ENCODE measurements around the gene SRP9.

Gene SRP9

GRCh38 chr1:225777583-225778336, at the start of gene SRP9:
SRP9 (plus strand) TSS chr1:225777826; CDS start chr1:225777941, 115 bp downstream.
- no peak for TF ChIP-seq FOXM1 (IDR thresholded peaks at IDR 0.05; ENCODE audit: borderline replicate concordance)
- peak; percentile 91 for TF ChIP-seq L3MBTL2 (conservative IDR thresholded peaks at IDR 0.05)
- peak; percentile 71 for TF ChIP-seq ELF4 (IDR thresholded peaks at IDR 0.05)
- no peak for TF ChIP-seq LEF1 (IDR thresholded peaks at IDR 0.05; ENCODE audit: borderline replicate concordance)
- no peak for TF ChIP-seq ZNF384 (IDR thresholded peaks at IDR 0.05)
- no peak for TF ChIP-seq BHLHE40 (IDR thresholded peaks at IDR 0.05; ENCODE audit: borderline replicate concordance)
- TF ChIP-seq FOXA1 (IDR thresholded peaks at IDR 0.05): no peak
- TF ChIP-seq SP1 (IDR thresholded peaks at IDR 0.05): no peak
- no peak for TF ChIP-seq FOXK2 (IDR thresholded peaks at IDR 0.05)
- TF ChIP-seq NFRKB (IDR thresholded peaks at IDR 0.05): peak; percentile 78
- no peak for TF ChIP-seq HDGF (IDR thresholded peaks at IDR 0.05; ENCODE audit: borderline replicate concordance)
- no peak for TF ChIP-seq SUZ12 (IDR thresholded peaks at IDR 0.05)
- TF ChIP-seq, protein P1, sequence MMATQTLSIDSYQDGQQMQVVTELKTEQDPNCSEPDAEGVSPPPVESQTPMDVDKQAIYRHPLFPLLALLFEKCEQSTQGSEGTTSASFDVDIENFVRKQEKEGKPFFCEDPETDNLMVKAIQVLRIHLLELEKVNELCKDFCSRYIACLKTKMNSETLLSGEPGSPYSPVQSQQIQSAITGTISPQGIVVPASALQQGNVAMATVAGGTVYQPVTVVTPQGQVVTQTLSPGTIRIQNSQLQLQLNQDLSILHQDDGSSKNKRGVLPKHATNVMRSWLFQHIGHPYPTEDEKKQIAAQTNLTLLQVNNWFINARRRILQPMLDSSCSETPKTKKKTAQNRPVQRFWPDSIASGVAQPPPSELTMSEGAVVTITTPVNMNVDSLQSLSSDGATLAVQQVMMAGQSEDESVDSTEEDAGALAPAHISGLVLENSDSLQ (IDR thresholded peaks at IDR 0.05): peak; percentile 95
- TF ChIP-seq CTBP1 (IDR thresholded peaks at IDR 0.05; ENCODE audit: borderline replicate concordance): no peak; the same call in 1 of the 2 replicates
- ChIA-PET CTCF (interaction anchor here (0.5 to 3.0 kb wide), 37 partner anchors 9 to 370 kb away, joined by 3 to 25 read pairs (median 4); partner anchors contain the start of genes ENAH, EPHX1, PYCR2 and SDE2), POLR2A (interaction anchor here (0.5 to 3.1 kb wide), 93 partner anchors 9 to 353 kb away, joined by 3 to 41 read pairs (median 4); partner anchors contain the start of genes ENAH, EPHX1, H3-3A and LEFTY1)
- peak; percentile 99 for DNase-seq (ENCODE audit: extremely low spot score)

- ChIA-PET CTCF (no interaction called here), POLR2A (no interaction called here)
- DNase-seq (ENCODE audit: extremely low spot score): no peak
- TF ChIP-seq ZNF384 (IDR thresholded peaks at IDR 0.05) (no peak), NFRKB (IDR thresholded peaks at IDR 0.05) (no peak), ELF4 (IDR thresholded peaks at IDR 0.05) (no peak), TARDBP (IDR thresholded peaks at IDR 0.05) (no peak), BHLHE40 (IDR thresholded peaks at IDR 0.05; ENCODE audit: borderline replicate concordance) (no peak), FOXK2 (IDR thresholded peaks at IDR 0.05) (no peak), ARNT (IDR thresholded peaks at IDR 0.05) (no peak), SUZ12 (IDR thresholded peaks at IDR 0.05) (no peak), L3MBTL2 (conservative IDR thresholded peaks at IDR 0.05) (no peak), LEF1 (IDR thresholded peaks at IDR 0.05; ENCODE audit: borderline replicate concordance) (no peak), HDGF (IDR thresholded peaks at IDR 0.05; ENCODE audit: borderline replicate concordance) (no peak), CTBP1 (IDR thresholded peaks at IDR 0.05; ENCODE audit: borderline replicate concordance) (no peak), FOXA1 (IDR thresholded peaks at IDR 0.05) (no peak)
- TF ChIP-seq, protein P1 (IDR thresholded peaks at IDR 0.05): no peak
These were observed 46.1 kb upstream of the SRP9 start for GRCh38 chr1:225731491-225731890.

- CTCF ChIA-PET: interaction anchor here (1.0 kb wide), 1 partner anchor 10 kb away, joined by 3 read pairs; no protein-coding TSS in a partner anchor
- TF ChIP-seq CTBP1 (IDR thresholded peaks at IDR 0.05; ENCODE audit: borderline replicate concordance) (no peak), TARDBP (IDR thresholded peaks at IDR 0.05) (no peak), LEF1 (IDR thresholded peaks at IDR 0.05; ENCODE audit: borderline replicate concordance) (no peak), FOXA1 (IDR thresholded peaks at IDR 0.05) (no peak), HDGF (IDR thresholded peaks at IDR 0.05; ENCODE audit: borderline replicate concordance) (no peak), FOXK2 (IDR thresholded peaks at IDR 0.05) (no peak), ELF4 (IDR thresholded peaks at IDR 0.05) (no peak), SUZ12 (IDR thresholded peaks at IDR 0.05) (no peak), SP1 (IDR thresholded peaks at IDR 0.05) (no peak), ZNF384 (IDR thresholded peaks at IDR 0.05) (no peak), ARNT (IDR thresholded peaks at IDR 0.05) (no peak)
- TF ChIP-seq, protein P1 (IDR thresholded peaks at IDR 0.05): no peak
- no peak for DNase-seq (ENCODE audit: extremely low spot score)
- POLR2A ChIA-PET: no interaction called here
These were observed 44.4 kb upstream of the SRP9 start for GRCh38 chr1:225733254-225733653.

DNA sequence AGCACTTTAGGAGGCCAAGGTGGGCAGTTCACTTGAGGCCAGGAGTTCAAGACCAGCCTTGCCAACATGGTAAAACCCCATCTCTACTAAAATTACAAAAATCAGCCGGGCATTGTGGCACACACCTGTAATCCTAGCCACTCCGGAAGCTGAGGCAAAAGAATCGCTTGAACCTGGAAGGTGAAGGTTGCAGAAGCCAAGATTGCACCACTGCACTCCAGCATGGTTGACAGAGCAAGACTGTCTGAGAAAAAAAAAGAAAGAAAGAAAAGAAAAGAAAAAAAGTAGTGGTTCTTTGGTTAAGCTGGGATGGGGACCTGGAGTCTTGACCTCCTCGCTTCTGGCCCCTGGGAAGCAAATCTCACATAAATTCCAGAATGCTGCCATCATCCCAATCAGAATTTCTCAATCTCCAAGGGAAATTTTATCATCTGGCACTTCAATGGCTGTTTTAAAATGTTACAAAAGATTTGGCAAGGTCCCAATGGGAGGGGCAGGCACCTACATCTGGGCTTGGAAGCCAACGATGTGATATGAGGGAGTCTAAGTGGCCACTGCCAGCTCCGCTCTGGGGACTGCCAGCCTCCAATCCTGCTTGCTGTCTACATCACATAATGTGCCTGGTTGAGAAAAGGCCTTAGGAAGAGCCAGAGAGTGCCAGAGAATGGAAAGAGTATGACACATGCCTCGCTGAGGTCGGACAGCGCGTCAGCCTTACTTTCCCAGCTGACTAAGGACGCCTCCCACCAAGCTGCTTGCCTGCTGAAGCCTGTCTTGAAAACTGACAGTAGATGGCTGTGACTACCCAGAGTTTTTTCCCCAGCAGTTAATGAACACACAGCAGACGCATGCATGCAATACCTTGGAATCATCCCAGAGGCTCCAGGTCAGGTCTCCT, 42.1 kb upstream of the SRP9 start:
- POLR2A ChIA-PET: interaction anchor here (0.8 to 1.2 kb wide), 3 partner anchors 12 to 37 kb away, joined by 4 to 6 read pairs (median 5); no protein-coding TSS in a partner anchor
- TF ChIP-seq L3MBTL2 (conservative IDR thresholded peaks at IDR 0.05): no peak
- no peak for TF ChIP-seq SUZ12 (IDR thresholded peaks at IDR 0.05)
- no peak for TF ChIP-seq ARNT (IDR thresholded peaks at IDR 0.05)
- no peak for TF ChIP-seq TARDBP (IDR thresholded peaks at IDR 0.05)
- TF ChIP-seq, protein P1 (IDR thresholded peaks at IDR 0.05): no peak
- TF ChIP-seq CTBP1 (IDR thresholded peaks at IDR 0.05; ENCODE audit: borderline replicate concordance): no peak
- TF ChIP-seq BHLHE40 (IDR thresholded peaks at IDR 0.05; ENCODE audit: borderline replicate concordance): no peak
- TF ChIP-seq NFRKB (IDR thresholded peaks at IDR 0.05): no peak
- no peak for TF ChIP-seq HDGF (IDR thresholded peaks at IDR 0.05; ENCODE audit: borderline replicate concordance)
- TF ChIP-seq ZNF384 (IDR thresholded peaks at IDR 0.05): no peak
- no peak for TF ChIP-seq FOXM1 (IDR thresholded peaks at IDR 0.05; ENCODE audit: borderline replicate concordance)
- TF ChIP-seq SP1 (IDR thresholded peaks at IDR 0.05): no peak
- CTCF ChIA-PET: interaction anchor here (0.6 to 1.4 kb wide), 7 partner anchors 8 to 86 kb away, joined by 3 to 5 read pairs (median 3); no protein-coding TSS in a partner anchor
- DNase-seq (ENCODE audit: extremely low spot score): no peak

Data from HEK293T (cell line).